Tibial artery (tissue), 4 donors: ENCODE data around the gene CLPSL1.

Experiments
- DNase-seq, 2 donors: peaks; one replicate each; pipeline ENCODE4 v3.0.0-alpha.2; 2019
- H3K27ac ChIP-seq, 2 donors: fragments of 200-600 bp; sonication (generic) in 1 of 2; 1 replicate in 1 of 2; 2 replicates in 1 of 2; pipeline ENCODE4 v1.5.1; 2018 to 2019; ENCODE audit warnings: mild to moderate bottlenecking in 1 of 2
- H3K27me3 ChIP-seq, 2 donors: fragments of 200-600 bp; sonication (generic) in 1 of 2; one replicate each; pipeline versions ENCODE4 v1.5.1 to v1.6.0; 2016 to 2019
- H3K36me3 ChIP-seq, 3 donors: fragments of 200-600 bp; sonication (generic) in 2 of 3; one replicate each; pipeline ENCODE4 v1.5.1; 2016 to 2019; ENCODE audit warnings: mild to moderate bottlenecking in 2 of 3
- H3K4me1 ChIP-seq, 4 donors: fragments of 200-600 bp; sonication (generic) in 2 of 4; 1 replicate in 3 of 4; 2 replicates in 1 of 4; pipeline ENCODE4 v1.5.1; 2016 to 2019
- H3K4me3 ChIP-seq, 2 donors: fragments of 200-600 bp; sonication (generic) in 1 of 2; 1 replicate in 1 of 2; 2 replicates in 1 of 2; pipeline ENCODE4 v1.5.1; 2018 to 2019; ENCODE audit warnings: mild to moderate bottlenecking in 2 of 2
- H3K9me3 ChIP-seq, 3 donors: fragments of 200-600 bp; sonication (generic) in 1 of 3; one replicate each; pipeline ENCODE4 v1.5.1; 2016 to 2019
- intact Hi-C: fragments of 100-400 bp; cut with DNase I; formaldehyde crosslinking; loops from one replicate; pipeline ENCODE4 v1.15.0; 2023; ENCODE audit warnings: low total_unique reads
- TF ChIP-seq, protein P1 (sequence below), 2 experiments: fragments of 200-600 bp in 1 of 2; fragments of 450-650 bp in 1 of 2; IDR thresholded peaks; one replicate each; pipeline ENCODE4 v1.5.1; 2017 to 2019; ENCODE audit warnings: antibody characterized with exemption in 2 of 2, mild to moderate bottlenecking in 1 of 2, moderate library complexity in 1 of 2

Gene CLPSL1

DNA sequence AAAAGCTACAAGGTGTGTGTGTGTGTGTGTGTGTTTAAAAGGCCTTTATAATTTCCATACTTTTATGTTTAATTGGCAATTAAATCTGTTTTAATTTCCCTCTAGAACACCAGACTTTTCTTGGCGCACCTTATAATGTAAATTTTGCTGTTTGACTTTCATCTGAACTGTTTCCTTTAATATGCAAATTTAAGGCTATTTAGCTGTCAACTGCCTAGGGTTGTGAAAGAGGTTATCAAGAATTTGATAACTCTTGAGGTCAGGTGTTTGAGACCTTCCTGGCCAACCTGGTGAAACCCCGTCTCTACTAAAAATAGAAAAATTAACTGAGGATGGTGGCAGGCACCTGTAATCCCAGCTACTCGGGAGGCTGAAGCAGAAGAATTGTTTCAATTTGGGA lies 20.3 kb downstream of the CLPSL1 start:
- TF ChIP-seq, protein P1, sequence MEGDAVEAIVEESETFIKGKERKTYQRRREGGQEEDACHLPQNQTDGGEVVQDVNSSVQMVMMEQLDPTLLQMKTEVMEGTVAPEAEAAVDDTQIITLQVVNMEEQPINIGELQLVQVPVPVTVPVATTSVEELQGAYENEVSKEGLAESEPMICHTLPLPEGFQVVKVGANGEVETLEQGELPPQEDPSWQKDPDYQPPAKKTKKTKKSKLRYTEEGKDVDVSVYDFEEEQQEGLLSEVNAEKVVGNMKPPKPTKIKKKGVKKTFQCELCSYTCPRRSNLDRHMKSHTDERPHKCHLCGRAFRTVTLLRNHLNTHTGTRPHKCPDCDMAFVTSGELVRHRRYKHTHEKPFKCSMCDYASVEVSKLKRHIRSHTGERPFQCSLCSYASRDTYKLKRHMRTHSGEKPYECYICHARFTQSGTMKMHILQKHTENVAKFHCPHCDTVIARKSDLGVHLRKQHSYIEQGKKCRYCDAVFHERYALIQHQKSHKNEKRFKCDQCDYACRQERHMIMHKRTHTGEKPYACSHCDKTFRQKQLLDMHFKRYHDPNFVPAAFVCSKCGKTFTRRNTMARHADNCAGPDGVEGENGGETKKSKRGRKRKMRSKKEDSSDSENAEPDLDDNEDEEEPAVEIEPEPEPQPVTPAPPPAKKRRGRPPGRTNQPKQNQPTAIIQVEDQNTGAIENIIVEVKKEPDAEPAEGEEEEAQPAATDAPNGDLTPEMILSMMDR (IDR thresholded peaks at IDR 0.05): no peak
- no peak overlapping the region for H3K4me3 ChIP-seq
- H3K9me3 ChIP-seq: no peaks in the 10 kb centered on the region
- no peak for DNase-seq
- peaks cover 0 to 40% of the 10 kb centered on the region in 2 donors for H3K27me3 ChIP-seq
- peaks cover 0 to 8% (median 3%) of the 10 kb centered on the region in 4 donors for H3K4me1 ChIP-seq
- intact Hi-C loops: no loop called here
- H3K27ac ChIP-seq: no peak overlapping the region
- H3K36me3 ChIP-seq: no peaks in the 10 kb centered on the region

GRCh38 chr6:35804996-35805736 lies 24.3 kb downstream of the CLPSL1 start, which contains the start of gene LHFPL5:
LHFPL5 (plus strand) TSS chr6:35805352; CDS start chr6:35805671, 319 bp downstream.
- H3K27ac ChIP-seq: no peak within 1 kb of the TSS
- peaks cover 0 to 44% of the 10 kb centered on the region in 2 donors for H3K27me3 ChIP-seq
- no peaks in the 10 kb centered on the region for H3K9me3 ChIP-seq
- TF ChIP-seq, protein P1 (IDR thresholded peaks at IDR 0.05): no peak
- H3K4me3 ChIP-seq: no peak within 1 kb of the TSS
- DNase-seq: no peak
- intact Hi-C loops: no loop called here
- no peaks in the 10 kb centered on the region for H3K36me3 ChIP-seq
- peaks cover 0 to 8% (median 3%) of the 10 kb centered on the region in 4 donors for H3K4me1 ChIP-seq

DNA sequence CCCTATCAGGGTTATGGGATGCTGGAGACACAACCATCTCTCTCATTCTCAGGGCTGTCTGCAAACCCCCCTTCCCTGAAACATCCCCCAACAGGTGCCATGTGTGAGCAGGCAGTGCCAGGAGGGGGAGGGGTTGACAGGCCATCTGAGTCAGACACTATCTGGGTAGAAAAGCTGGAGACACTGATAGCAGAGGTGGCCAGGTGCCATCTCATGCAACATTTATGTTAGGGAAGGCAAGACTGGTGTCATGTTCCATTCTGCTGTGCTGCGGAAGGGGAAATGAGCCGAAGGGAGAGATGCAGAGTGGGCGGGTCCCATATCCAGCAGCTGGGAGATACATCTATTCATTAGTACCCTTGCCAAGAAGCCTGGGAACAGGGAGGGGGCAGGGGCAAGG lies 27.9 kb downstream of the CLPSL1 start:
- TF ChIP-seq, protein P1 (IDR thresholded peaks at IDR 0.05): no peak
- Histone ChIP-seq H3K4me3 (no peak overlapping the region), H3K9me3 (no peaks in the 10 kb centered on the region), H3K27me3 (peaks cover 0 to 44% of the 10 kb centered on the region in 2 donors), H3K4me1 (peaks cover 0 to 8% (median 3%) of the 10 kb centered on the region in 4 donors), H3K27ac (no peak overlapping the region), H3K36me3 (no peaks in the 10 kb centered on the region)
- intact Hi-C loops: no loop called here
- DNase-seq: no peak

DNA sequence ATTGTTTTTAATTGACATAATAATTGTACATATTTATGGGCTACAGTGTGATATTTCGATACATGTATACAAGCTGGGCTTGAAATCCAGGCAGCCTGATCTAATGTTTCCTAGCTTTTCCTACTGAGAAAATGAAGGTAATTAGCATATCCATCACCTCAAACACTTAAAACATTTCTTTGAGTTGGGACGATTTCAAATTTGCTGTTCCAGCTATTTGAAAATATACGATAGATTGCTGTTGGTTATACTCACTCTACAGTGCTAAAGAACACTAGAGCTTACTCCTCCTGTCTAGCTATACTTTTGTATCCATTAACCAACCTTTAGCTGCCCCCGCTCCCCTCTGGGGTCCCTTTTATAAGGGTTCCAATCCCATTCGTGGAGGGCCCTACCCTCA lies 29.0 kb downstream of the CLPSL1 start:
- H3K4me1 ChIP-seq: peaks cover 0 to 8% (median 3%) of the 10 kb centered on the region in 4 donors
- TF ChIP-seq, protein P1 (IDR thresholded peaks at IDR 0.05): no peak
- H3K9me3 ChIP-seq: no peaks in the 10 kb centered on the region
- H3K4me3 ChIP-seq: no peak overlapping the region
- intact Hi-C loops: no loop called here
- no peak overlapping the region for H3K27ac ChIP-seq
- H3K27me3 ChIP-seq: peaks cover 0 to 50% of the 10 kb centered on the region in 2 donors
- DNase-seq: no peak
- no peaks in the 10 kb centered on the region for H3K36me3 ChIP-seq

DNA sequence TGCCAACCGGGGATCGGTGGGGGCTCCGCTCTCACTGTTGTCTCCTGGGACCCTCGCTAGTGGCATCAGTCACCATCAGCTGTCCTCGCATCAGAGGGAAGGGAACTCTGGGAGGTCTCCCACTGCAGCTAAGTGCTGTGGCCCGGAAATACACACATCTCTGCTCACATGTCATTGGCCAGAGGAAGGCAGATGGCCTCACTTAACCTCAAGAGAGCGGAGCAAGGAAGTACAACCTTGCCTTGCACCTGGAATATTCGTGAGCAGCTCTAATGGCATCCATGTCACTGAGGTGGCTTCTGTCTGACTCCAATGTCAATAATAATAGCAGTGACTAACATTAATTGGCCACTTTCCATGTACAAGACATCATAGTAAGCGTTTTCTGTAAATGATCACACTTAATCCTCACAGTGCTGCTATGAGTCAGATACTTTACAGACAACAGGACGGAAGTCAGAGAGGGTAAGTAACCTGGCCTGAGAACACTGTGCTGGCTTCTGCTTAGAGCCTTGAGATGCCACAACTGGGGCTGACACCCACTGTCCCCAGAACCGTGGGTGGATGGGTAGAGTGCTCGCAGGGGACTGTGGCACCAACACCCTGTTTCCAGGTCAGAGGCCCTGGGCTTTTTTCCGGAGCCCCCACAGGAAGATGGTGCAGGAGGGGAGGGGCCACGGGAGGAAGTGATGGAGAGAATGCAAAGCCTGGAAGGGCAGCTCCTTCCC lies 30.3 kb downstream of the CLPSL1 start:
- Histone ChIP-seq H3K36me3 (no peaks in the 10 kb centered on the region), H3K9me3 (no peaks in the 10 kb centered on the region), H3K4me3 (no peak overlapping the region), H3K4me1 (no peaks in the 10 kb centered on the region), H3K27ac (no peak overlapping the region), H3K27me3 (peaks cover 0 to 38% of the 10 kb centered on the region in 2 donors)
- DNase-seq: no peak
- intact Hi-C loops: no loop called here
- TF ChIP-seq, protein P1 (IDR thresholded peaks at IDR 0.05): no peak
